Ishikawa (cell line): ENCODE measurements around the gene DIPK1B.

Experiments
- CEBPB ChIP-seq: IDR thresholded peaks from 2 replicates; pipeline ENCODE4 v1.6.1; 2012
- CREB1 ChIP-seq: IDR thresholded peaks from 2 replicates; pipeline ENCODE4 v1.6.1; 2012; ENCODE audit warnings: low read depth
- EGR1 ChIP-seq: IDR thresholded peaks from 2 replicates; pipeline ENCODE4 v1.6.1; 2012
- EP300 ChIP-seq: IDR thresholded peaks from 2 replicates; pipeline ENCODE4 v1.6.1; 2012; ENCODE audit warnings: borderline replicate concordance
- FOXM1 ChIP-seq: IDR thresholded peaks from 2 replicates; pipeline ENCODE4 v1.6.1; 2012; ENCODE audit warnings: low read depth, borderline replicate concordance
- MAX ChIP-seq: IDR thresholded peaks from 2 replicates; pipeline ENCODE4 v1.6.1; 2012
- NFIC ChIP-seq: IDR thresholded peaks from 2 replicates; pipeline ENCODE4 v1.6.1; 2012
- RAD21 ChIP-seq: IDR thresholded peaks from 2 replicates; pipeline ENCODE4 v1.6.1; 2012; ENCODE audit warnings: low read depth
- REST ChIP-seq: IDR thresholded peaks from 2 replicates; pipeline ENCODE4 v1.6.1; 2012; ENCODE audit warnings: low read depth, mild to moderate bottlenecking
- TAF1 ChIP-seq: IDR thresholded peaks from 2 replicates; pipeline ENCODE4 v1.6.1; 2012; ENCODE audit warnings: low read depth, mild to moderate bottlenecking
- TCF12 ChIP-seq: IDR thresholded peaks from 2 replicates; pipeline ENCODE4 v1.6.1; 2012; ENCODE audit warnings: low read depth
- TEAD4 ChIP-seq: IDR thresholded peaks from 2 replicates; pipeline ENCODE4 v1.6.1; 2012
- USF1 ChIP-seq: IDR thresholded peaks from 2 replicates; pipeline ENCODE4 v1.6.1; 2012
- YY1 ChIP-seq: IDR thresholded peaks from 2 replicates; pipeline ENCODE4 v1.6.1; 2012; ENCODE audit warnings: low read depth
- ZBTB7A ChIP-seq: IDR thresholded peaks from 2 replicates; pipeline ENCODE4 v1.6.1; 2012; ENCODE audit warnings: low read depth

Gene DIPK1B

GRCh38 chr9:136746155-136746490 lies 33.8 kb downstream of the DIPK1B start:
- TF ChIP-seq ZBTB7A (no peak), USF1 (no peak), EGR1 (no peak), FOXM1 (no peak), RAD21 (no peak), REST (no peak), YY1 (no peak), EP300 (no peak), TCF12 (no peak), NFIC (no peak)

- TF ChIP-seq REST: no peak
- TF ChIP-seq ZBTB7A: no peak
- no peak for TF ChIP-seq USF1
- TF ChIP-seq CREB1: no peak
- no peak for TF ChIP-seq TEAD4
- TF ChIP-seq CEBPB: no peak
- TF ChIP-seq TCF12: no peak
These were observed 34.2 kb downstream of the DIPK1B start for GRCh38 chr9:136746621-136747020.

- TF ChIP-seq ZBTB7A: no peak
- TF ChIP-seq TCF12: no peak
- no peak for TF ChIP-seq FOXM1
- TF ChIP-seq TEAD4: no peak
- TF ChIP-seq EP300: no peak
- no peak for TF ChIP-seq NFIC
- no peak for TF ChIP-seq TAF1
- no peak for TF ChIP-seq USF1
- TF ChIP-seq EGR1: no peak
- TF ChIP-seq REST: no peak
- TF ChIP-seq YY1: no peak
- TF ChIP-seq CREB1: no peak
- TF ChIP-seq CEBPB: no peak
- no peak for TF ChIP-seq MAX
- no peak for TF ChIP-seq RAD21
These were observed 35.0 kb downstream of the DIPK1B start for GRCh38 chr9:136747161-136748060.

- TF ChIP-seq EGR1 (no peak), TAF1 (no peak), NFIC (no peak), EP300 (no peak), TCF12 (no peak), TEAD4 (no peak), RAD21 (no peak), MAX (no peak), REST (no peak), FOXM1 (no peak), ZBTB7A (no peak), YY1 (no peak), CREB1 (no peak), CEBPB (no peak), USF1 (no peak)
These were observed 35.8 kb downstream of the DIPK1B start, which contains the start of gene LCN6 for GRCh38 chr9:136748201-136748600. TSS of gene LCN6 (minus strand) at chr9:136748525. CDS start at chr9:136748483, 42 bp downstream.
